Right renal pelvis (tissue), 4 donors: ENCODE data around the gene PSG1. TPM values are rescaled to one million over a fixed set of nuclear protein-coding genes. Genes with fewer than 3 reads are reported as not detected.
"Not testable (repeated sequence)": the region's sequence is repeated elsewhere in the genome, so short reads cannot be mapped to it uniquely, and the experiment has no call there.

Experiments
- DNase-seq, 4 donors: peaks; one replicate each; pipeline ENCODE4 v3.0.0-alpha.2; 2013; ENCODE audit warnings: low read depth in 4 of 4, low spot score in 3 of 4, missing footprints in 1 of 4
- polyA plus RNA-seq, 4 donors: library from polyadenylated mRNA; unstranded; fragments of 120-200 nt; gene quantifications; one replicate each; pipeline ENCODE4 v1.2.1, GENCODE V29; 2013; ENCODE audit not compliant: insufficient read length in 4 of 4

The PSG1 gene
- polyA plus RNA-seq, 4 donors = 0.10 to 0.86 TPM; not detected in 2

DNA sequence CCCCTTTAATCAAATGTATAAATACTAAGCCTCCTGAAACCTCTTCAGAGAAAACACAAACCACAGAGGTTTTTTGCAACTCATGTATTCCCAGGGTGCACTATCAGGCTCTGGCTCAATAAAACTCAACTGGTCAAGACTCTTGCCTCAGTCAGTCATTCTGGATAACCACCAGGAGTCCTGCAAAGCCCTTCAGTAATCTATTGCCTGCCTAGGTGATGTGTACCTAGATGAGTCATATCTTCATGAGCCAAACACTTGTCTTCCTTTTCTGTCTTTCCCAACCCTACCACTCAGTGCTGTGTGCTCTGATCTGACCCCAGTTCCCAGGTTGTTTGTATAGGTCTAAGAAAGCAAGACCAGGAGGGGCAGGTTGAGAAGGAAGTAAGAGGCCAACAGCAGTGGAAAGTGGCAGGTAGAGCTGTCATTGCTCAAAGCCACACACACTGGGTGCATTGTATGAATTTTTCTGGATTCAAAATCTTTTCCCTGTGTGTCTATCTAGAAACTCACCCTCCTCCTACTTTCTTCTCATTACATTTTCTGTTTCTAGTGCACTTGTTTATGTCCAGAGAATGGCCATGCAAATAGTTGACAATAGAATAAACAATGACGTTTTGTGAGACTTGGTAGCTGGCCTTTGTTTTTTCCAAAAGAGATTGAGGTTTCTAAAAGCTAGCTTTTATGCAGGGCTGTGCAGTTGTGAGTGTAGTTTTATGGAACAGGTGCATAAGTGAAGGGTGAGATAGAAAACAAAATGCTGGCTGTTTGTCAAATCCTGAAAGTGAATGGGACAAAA lies 48.1 kb downstream of the PSG1 start:
- no peak for DNase-seq

DNA sequence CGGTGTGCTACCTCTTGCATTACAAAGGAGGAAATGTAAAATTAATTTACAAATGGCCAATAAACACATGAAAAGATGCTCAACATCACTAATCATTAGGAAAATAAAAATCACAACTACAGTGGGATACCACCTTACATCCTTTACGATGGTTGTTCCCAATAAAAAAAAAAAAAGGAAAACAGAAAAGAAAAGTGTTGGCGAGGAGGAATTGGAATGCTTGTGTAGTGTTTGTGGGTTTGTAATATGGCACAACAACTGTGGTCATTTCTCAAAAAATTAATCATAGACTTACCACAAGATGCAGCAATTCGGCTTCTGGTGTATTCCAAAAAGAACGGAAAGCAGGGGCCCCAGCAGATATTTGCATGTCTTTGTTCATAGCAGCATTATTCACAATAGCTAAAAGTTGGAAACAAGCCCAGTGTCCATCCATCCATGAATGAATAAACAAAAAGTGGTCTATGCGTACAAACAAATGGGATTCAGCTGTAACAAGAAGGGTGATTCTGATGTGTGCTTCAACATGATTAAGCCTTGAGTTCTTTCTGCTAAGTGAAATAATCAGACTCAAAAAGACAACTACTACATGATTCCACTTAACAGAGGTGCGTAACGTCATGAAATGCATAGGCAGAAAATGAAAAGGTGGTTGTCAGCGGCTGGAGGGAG lies 58.1 kb downstream of the PSG1 start:
- DNase-seq = not testable (repeated sequence)

DNA sequence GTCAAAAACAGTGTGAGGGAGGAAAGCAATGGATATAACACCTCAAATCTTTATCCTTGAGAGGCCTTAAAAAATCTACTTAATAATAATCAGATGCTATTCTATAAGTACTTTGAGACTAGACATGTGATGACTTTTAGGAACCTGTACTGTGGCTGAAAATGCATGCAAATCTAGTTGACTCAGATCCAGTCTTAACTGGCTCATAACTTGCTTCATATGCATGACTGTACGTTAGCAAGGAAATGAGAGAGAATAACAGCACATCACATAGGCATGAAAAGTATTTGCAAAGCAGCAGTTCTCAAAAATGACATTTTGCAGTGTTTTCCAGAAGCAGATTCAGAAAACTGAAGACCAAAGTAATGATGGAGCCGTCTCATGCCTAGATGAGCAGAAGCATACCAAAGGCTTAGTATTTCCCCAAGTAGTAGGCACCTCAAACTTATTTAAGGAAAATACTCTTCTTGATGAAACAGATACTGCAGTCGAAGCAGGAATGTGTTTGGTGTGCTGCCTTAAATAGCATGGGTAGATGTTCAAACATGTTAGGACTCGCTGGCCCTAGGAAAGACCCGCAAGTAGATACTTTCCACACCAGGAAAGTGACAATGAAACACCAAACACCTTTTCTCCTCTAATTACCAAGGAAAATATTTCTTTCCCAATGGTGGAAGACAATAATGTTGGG lies 59.4 kb downstream of the PSG1 start:
- DNase-seq = not testable (repeated sequence)

DNA sequence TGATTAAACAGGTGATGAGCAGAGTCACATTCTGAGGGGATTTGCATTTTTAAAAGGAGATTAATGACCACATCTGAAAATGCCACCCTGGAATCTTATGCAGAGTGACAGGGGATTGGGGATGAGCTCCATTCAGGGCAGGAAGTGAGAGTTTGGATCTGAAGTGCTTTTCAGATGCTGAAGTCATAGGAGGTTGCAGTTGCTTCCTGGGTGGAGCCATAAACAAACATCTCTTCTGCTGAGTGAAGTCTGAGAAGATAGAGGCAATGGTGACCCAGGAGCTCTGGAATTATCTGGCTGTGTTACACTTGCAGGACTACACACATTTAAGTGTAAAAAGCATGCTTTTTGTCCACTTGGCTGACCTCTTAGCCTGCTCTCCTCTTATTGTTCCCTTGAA lies 62.6 kb downstream of the PSG1 start:
- no peak for DNase-seq

Other genes with a start within 250 kb of the PSG1 start
- gene PSG3, start 139.2 kb downstream of the PSG1 start, polyA plus RNA-seq = under 1 TPM in 3 of 4 donors, not detected in 1; 0.13 to 0.53 (median 0.19) TPM
- gene PSG8, start 114.0 kb downstream of the PSG1 start, polyA plus RNA-seq = under 1 TPM in 2 of 4 donors, not detected in 2; 0.03 to 0.17 TPM
- gene PSG6, start 38.2 kb upstream of the PSG1 start, polyA plus RNA-seq = under 1 TPM in 2 of 4 donors, not detected in 2; 0.15 to 0.18 TPM
- gene PSG7, start 57.5 kb upstream of the PSG1 start, polyA plus RNA-seq = not detected
- under 1 TPM in 1 of 4 donors, not detected in 3; 0.08 TPM for gene PSG11, start 146.8 kb upstream of the PSG1 start, polyA plus RNA-seq
- under 1 TPM in 2 of 4 donors, not detected in 2; 0.12 to 0.13 TPM for gene PSG2, start 203.0 kb upstream of the PSG1 start, polyA plus RNA-seq